ENCODE results near the gene PDE8B.

PDE8B gene

DNA sequence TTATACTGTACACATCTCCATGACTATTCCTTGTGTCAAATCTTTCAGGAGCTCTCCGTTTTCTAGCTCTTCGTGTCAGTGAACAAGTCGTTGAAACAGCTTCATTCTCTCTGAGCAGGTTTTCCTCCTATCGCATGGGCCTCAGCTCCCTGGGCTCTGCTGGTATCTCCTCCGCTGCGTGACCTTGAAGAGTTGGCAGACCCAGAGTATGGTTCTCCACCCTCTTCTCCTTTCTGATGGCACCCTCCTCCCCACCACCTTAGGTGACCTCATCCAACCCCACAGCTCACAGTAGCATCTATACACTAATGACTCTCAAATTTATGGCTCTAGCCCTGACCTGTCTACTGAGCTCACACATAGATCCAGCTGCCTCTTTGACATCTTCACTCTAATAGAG is 36.0 kb upstream of the PDE8B start:
- no peak overlapping the region for H3K27ac ChIP-seq (ENCODE audit: low read depth, low read length)
- H3K27me3 ChIP-seq (ENCODE audit: insufficient read depth, low read length) = peaks cover 43% of the 10 kb centered on the region
- H3K79me2 ChIP-seq (ENCODE audit: control insufficient read depth, insufficient read depth, low read length, unreplicated experiment) = no peaks in the 10 kb centered on the region
- no peaks in the 10 kb centered on the region for H3K36me3 ChIP-seq (ENCODE audit: insufficient read depth, low read length)
- no peak overlapping the region for H3K4me3 ChIP-seq (ENCODE audit: low read depth, low read length)
- no peak overlapping the region for H2AFZ ChIP-seq (ENCODE audit: low read length, unreplicated experiment)
- H3K4me1 ChIP-seq (ENCODE audit: control insufficient read depth, insufficient read depth, low read length, unreplicated experiment) = no peaks in the 10 kb centered on the region

DNA sequence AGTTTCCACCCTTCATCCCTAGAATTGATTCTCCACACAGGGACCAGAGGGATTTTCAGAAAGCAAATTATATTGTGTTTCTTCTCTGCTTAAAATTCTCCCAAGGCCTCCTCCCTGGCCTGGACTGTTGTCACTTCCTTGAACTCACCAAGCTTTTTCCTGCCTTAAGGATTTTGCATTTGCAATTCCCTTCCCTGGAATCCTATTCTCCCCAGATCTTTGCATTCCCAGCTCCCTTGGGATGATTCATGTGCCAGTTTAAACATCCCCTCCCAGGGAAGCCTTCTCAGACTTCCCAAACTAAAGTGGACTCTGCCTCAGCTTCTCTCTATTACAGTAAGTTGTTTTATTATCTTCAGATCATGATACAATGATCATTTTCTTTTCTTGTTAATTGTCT is 35.2 kb upstream of the PDE8B start:
- Histone ChIP-seq H3K4me1 (ENCODE audit: control insufficient read depth, insufficient read depth, low read length, unreplicated experiment) (no peaks in the 10 kb centered on the region), H3K4me3 (ENCODE audit: low read depth, low read length) (no peak overlapping the region), H3K79me2 (ENCODE audit: control insufficient read depth, insufficient read depth, low read length, unreplicated experiment) (no peaks in the 10 kb centered on the region), H2AFZ (ENCODE audit: low read length, unreplicated experiment) (no peak overlapping the region), H3K36me3 (ENCODE audit: insufficient read depth, low read length) (no peaks in the 10 kb centered on the region), H3K27ac (ENCODE audit: low read depth, low read length) (no peak overlapping the region), H3K27me3 (ENCODE audit: insufficient read depth, low read length) (peaks cover 50% of the 10 kb centered on the region)

DNA sequence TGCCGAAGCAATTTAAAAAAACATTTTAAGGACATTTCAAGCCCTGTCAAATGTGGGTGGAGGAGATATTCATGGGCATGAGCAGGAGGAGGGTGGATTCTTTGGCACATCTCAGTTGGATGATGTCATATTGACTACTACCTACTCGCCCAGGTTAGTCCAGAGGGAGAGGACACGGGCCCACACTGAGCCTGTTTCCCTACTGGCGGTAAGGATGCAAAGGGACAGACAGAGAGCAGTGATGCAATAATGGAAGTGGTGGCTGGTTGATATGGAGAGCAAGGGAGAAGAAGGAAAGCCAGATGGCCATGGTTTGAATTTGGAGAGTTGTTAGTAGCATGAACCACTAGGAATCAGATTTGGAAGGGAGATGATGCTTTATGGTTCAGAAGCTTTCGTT is 34.1 kb upstream of the PDE8B start:
- Histone ChIP-seq H3K27me3 (ENCODE audit: insufficient read depth, low read length) (peaks cover 57% of the 10 kb centered on the region), H3K36me3 (ENCODE audit: insufficient read depth, low read length) (no peaks in the 10 kb centered on the region), H2AFZ (ENCODE audit: low read length, unreplicated experiment) (no peak overlapping the region), H3K79me2 (ENCODE audit: control insufficient read depth, insufficient read depth, low read length, unreplicated experiment) (no peaks in the 10 kb centered on the region), H3K4me1 (ENCODE audit: control insufficient read depth, insufficient read depth, low read length, unreplicated experiment) (no peaks in the 10 kb centered on the region), H3K27ac (ENCODE audit: low read depth, low read length) (no peak overlapping the region), H3K4me3 (ENCODE audit: low read depth, low read length) (no peak overlapping the region)

DNA sequence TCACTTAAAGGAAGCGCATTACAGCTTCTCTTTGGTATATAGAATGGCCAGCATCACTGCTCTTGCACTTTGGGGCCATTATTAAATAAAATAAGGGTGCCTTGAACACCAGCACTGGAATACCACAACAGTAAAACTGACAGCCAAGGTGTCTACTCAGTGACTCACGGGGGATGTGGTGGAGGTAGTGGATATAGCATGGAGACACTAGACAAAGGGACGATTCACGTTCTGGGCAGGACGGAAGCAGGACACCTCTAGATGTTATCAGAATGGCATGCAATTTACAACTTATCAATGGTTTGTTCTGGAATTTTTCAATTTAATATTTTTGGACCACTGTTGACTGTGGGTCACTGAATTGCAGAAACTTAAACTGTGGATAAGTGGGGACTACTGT is 32.9 kb upstream of the PDE8B start:
- no peak overlapping the region for H3K27ac ChIP-seq (ENCODE audit: low read depth, low read length)
- H3K36me3 ChIP-seq (ENCODE audit: insufficient read depth, low read length) = no peaks in the 10 kb centered on the region
- H3K27me3 ChIP-seq (ENCODE audit: insufficient read depth, low read length) = peaks cover 68% of the 10 kb centered on the region
- no peaks in the 10 kb centered on the region for H3K4me1 ChIP-seq (ENCODE audit: control insufficient read depth, insufficient read depth, low read length, unreplicated experiment)
- H2AFZ ChIP-seq (ENCODE audit: low read length, unreplicated experiment) = no peak overlapping the region
- no peak overlapping the region for H3K4me3 ChIP-seq (ENCODE audit: low read depth, low read length)
- no peaks in the 10 kb centered on the region for H3K79me2 ChIP-seq (ENCODE audit: control insufficient read depth, insufficient read depth, low read length, unreplicated experiment)

DNA sequence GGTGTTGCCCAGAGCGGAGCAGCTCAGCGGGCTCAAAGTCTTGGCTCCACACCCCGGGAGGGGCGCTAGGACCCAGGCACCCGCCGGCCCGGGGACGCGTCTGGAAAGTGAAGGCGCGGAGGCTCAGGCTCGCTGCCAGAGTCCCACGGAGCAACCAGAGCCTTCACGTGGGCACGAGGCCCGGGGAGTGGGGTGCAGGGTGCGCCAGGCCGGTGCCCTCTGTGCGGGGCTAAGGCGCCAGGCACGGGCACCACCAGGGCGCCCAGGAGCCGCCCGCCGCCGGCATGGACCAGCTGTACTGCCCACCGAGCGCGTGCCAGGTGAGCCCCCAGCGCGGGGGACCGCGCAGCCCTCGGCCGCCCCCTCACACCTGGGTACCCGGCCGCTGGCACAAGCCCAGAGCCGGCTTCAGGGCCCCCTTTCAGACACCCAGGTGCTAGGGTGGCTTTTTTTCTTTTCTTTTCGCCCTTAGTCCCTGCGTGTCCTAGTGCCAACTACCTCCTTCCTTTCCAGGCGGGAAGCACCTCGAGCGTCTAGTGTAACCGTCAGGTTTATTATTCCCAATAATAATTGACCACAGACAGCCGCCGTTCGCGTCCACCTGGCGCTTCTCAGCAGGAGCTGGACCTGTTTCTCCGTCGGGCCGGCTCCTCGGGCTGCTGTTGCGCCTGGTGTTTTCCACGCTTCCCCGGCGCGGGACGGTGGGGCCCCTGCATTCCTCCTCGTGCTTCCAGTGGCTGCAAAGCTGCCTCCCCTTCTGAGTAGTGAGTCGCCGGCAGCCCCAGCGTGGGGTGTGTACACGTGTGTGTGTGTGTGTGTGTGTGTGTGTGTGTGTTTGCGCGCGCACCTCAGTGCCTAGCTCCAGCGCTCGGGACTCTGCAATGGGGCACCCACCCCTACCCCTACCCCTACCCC is 30.1 kb upstream of the PDE8B start:
- H3K27me3 ChIP-seq (ENCODE audit: insufficient read depth, low read length) = peaks cover 69% of the 10 kb centered on the region
- H3K36me3 ChIP-seq (ENCODE audit: insufficient read depth, low read length) = no peaks in the 10 kb centered on the region
- H2AFZ ChIP-seq (ENCODE audit: low read length, unreplicated experiment) = peak overlapping the region; percentile 18
- H3K4me3 ChIP-seq (ENCODE audit: low read depth, low read length) = peak overlapping the region; percentile 78
- H3K27ac ChIP-seq (ENCODE audit: low read depth, low read length) = no peak overlapping the region
- no peaks in the 10 kb centered on the region for H3K79me2 ChIP-seq (ENCODE audit: control insufficient read depth, insufficient read depth, low read length, unreplicated experiment)
- H3K4me1 ChIP-seq (ENCODE audit: control insufficient read depth, insufficient read depth, low read length, unreplicated experiment) = no peaks in the 10 kb centered on the region

DNA sequence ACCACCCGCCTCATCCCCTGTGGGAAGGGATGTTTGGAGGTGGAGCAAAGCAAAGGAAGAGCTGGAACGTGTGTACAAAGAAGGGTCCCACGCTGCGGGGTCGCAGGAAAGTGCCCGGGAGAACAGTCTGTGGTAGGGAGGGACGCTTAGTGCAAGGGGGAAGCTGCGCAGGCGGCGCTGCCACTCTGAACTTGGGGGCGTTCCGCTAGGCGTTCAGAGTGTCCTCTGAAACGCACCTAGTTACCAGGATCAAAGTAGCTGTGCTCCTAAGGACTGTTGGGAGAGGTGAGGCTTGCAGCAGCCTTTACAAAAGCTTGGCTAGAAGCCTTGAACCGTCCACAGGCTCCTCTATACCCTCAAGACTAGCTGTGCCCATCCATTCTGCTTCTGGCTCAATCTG is 29.3 kb upstream of the PDE8B start:
- H3K4me1 ChIP-seq (ENCODE audit: control insufficient read depth, insufficient read depth, low read length, unreplicated experiment) = no peaks in the 10 kb centered on the region
- no peak overlapping the region for H2AFZ ChIP-seq (ENCODE audit: low read length, unreplicated experiment)
- no peaks in the 10 kb centered on the region for H3K36me3 ChIP-seq (ENCODE audit: insufficient read depth, low read length)
- no peak overlapping the region for H3K27ac ChIP-seq (ENCODE audit: low read depth, low read length)
- no peak overlapping the region for H3K4me3 ChIP-seq (ENCODE audit: low read depth, low read length)
- peaks cover 65% of the 10 kb centered on the region for H3K27me3 ChIP-seq (ENCODE audit: insufficient read depth, low read length)
- H3K79me2 ChIP-seq (ENCODE audit: control insufficient read depth, insufficient read depth, low read length, unreplicated experiment) = no peaks in the 10 kb centered on the region

DNA sequence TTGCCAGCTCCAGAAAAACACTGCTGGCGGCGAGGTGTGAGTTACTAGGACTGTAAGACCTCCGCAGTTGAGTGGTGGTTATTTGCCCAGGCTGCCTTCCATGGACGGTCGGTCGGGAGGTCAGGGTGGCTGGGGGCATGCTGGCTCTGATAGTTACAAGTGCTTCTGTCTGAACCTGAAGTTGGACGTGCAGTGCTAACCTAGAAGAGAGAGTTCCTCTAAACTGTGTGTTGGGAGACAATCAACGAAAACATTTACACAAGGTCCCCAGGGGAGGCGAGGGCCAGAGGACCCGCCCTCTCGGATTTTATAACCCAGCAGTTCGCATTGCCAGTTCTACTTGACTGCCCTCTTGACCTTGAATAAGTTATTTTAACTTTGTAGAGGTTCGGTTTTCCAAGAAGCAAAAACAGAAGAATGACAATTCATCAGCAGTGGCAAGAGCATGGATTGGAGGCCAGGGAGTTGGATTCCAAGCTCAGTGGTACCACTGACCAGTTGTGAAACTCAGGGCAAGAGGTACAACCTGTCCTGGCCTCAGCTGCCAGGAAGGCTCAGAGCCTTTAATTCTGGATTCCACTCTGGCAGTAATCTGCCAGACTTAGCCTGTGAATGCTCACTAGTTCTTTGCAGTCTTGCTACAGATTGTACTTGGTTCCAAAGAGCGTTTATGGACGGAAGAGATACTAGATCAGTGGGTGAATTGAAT is 28.7 kb upstream of the PDE8B start:
- no peaks in the 10 kb centered on the region for H3K36me3 ChIP-seq (ENCODE audit: insufficient read depth, low read length)
- H3K79me2 ChIP-seq (ENCODE audit: control insufficient read depth, insufficient read depth, low read length, unreplicated experiment) = no peaks in the 10 kb centered on the region
- no peak overlapping the region for H2AFZ ChIP-seq (ENCODE audit: low read length, unreplicated experiment)
- no peak overlapping the region for H3K4me3 ChIP-seq (ENCODE audit: low read depth, low read length)
- H3K27me3 ChIP-seq (ENCODE audit: insufficient read depth, low read length) = peaks cover 60% of the 10 kb centered on the region
- H3K4me1 ChIP-seq (ENCODE audit: control insufficient read depth, insufficient read depth, low read length, unreplicated experiment) = no peaks in the 10 kb centered on the region
- H3K27ac ChIP-seq (ENCODE audit: low read depth, low read length) = no peak overlapping the region

DNA sequence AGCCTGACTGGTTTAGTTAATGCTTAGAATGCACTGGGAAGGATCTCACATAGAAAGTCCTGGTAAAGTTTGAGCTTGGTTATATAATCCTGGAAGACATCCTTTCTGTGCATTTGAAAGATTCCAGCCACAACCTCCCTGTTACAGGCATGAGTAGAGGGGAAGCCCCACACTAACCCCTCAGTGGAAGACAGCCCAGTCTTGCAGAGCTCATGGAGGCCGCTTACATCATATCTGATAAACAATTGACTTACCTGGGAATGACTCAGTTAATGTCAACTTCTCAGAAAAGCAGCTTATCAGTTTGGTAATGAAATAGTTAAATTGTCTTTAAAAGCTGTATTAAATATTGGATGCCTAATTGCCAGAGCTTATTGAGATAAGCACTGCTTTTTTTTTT is 28.1 kb upstream of the PDE8B start:
- H3K36me3 ChIP-seq (ENCODE audit: insufficient read depth, low read length) = no peaks in the 10 kb centered on the region
- H3K27me3 ChIP-seq (ENCODE audit: insufficient read depth, low read length) = peaks cover 53% of the 10 kb centered on the region
- no peaks in the 10 kb centered on the region for H3K4me1 ChIP-seq (ENCODE audit: control insufficient read depth, insufficient read depth, low read length, unreplicated experiment)
- H3K27ac ChIP-seq (ENCODE audit: low read depth, low read length) = no peak overlapping the region
- no peaks in the 10 kb centered on the region for H3K79me2 ChIP-seq (ENCODE audit: control insufficient read depth, insufficient read depth, low read length, unreplicated experiment)
- H3K4me3 ChIP-seq (ENCODE audit: low read depth, low read length) = no peak overlapping the region
- H2AFZ ChIP-seq (ENCODE audit: low read length, unreplicated experiment) = no peak overlapping the region

DNA sequence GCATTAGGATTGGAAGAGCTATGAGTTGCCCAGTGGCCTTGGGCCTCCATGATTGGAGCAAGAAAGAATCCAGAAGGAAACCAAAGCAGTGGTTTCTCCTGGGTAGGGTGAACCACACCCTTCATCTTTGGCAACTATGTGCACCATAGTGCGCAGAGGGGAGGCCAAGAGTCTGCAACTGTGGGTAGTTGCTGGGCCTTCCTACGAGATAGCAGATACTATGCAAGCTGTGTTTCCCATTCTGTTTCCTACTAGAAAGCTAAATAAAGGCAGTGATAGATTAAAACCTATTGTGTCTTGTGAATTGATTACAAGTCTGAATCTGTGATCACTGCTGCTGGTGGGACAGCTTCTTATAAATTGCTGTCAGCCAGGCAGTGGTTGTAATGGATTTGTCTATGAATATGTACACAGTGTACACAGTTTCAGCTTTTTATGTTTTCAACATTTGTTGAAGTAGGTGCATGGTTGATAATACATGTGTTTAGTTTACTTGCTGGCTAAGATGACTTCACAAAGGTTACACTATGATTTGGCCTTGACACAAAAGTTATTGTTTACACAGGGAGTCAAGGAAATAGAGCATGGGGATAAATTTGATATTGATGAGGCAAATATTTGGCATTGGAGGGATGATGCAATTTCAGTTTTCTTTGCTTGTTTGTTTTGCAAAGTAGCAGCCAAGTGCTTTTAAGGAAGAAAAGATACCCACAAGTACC is 23.7 kb upstream of the PDE8B start:
- Histone ChIP-seq H3K36me3 (ENCODE audit: insufficient read depth, low read length) (no peaks in the 10 kb centered on the region), H3K27me3 (ENCODE audit: insufficient read depth, low read length) (peaks cover 24% of the 10 kb centered on the region), H2AFZ (ENCODE audit: low read length, unreplicated experiment) (no peak overlapping the region), H3K27ac (ENCODE audit: low read depth, low read length) (no peak overlapping the region), H3K79me2 (ENCODE audit: control insufficient read depth, insufficient read depth, low read length, unreplicated experiment) (no peaks in the 10 kb centered on the region), H3K4me1 (ENCODE audit: control insufficient read depth, insufficient read depth, low read length, unreplicated experiment) (no peaks in the 10 kb centered on the region), H3K4me3 (ENCODE audit: low read depth, low read length) (no peak overlapping the region)

DNA sequence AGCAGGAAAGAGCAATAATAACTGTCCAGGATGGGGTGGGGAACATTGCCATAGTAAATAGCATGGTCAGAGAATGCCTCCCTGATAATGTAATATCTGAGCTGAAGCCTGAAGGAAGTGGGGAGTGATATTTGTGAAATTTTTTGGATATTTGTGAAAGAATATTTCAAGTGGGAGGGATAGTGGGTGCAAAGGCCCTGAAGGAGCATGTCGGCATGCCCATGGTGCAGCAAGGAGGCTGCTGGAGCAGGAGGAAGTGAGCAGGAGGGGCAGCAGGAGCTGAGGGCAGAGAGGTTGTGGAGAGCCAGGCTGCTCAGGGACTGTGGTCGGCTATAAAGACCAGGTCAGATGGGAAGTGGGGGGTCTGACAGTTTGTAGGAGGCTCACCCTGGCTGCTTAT is 21.1 kb upstream of the PDE8B start:
- Histone ChIP-seq H2AFZ (ENCODE audit: low read length, unreplicated experiment) (no peak overlapping the region), H3K79me2 (ENCODE audit: control insufficient read depth, insufficient read depth, low read length, unreplicated experiment) (no peaks in the 10 kb centered on the region), H3K27me3 (ENCODE audit: insufficient read depth, low read length) (peaks cover 13% of the 10 kb centered on the region), H3K4me1 (ENCODE audit: control insufficient read depth, insufficient read depth, low read length, unreplicated experiment) (no peaks in the 10 kb centered on the region), H3K27ac (ENCODE audit: low read depth, low read length) (no peak overlapping the region), H3K36me3 (ENCODE audit: insufficient read depth, low read length) (no peaks in the 10 kb centered on the region), H3K4me3 (ENCODE audit: low read depth, low read length) (no peak overlapping the region)
